K562 (cell line): Measurements from ENCODE around the gene CENPN.

Experiments
- CTCF ChIP-seq, 3 experiments: IDR thresholded peaks in 2 of 3; conservative IDR thresholded peaks in 1 of 3; 2 replicates each; pipeline ENCODE4 v1.5.1; 2011 to 2012; ENCODE audit warnings: low read length in 3 of 3, mild to moderate bottlenecking in 3 of 3, control low read depth in 2 of 3, improper control_type of control experiment in 1 of 3, inconsistent platforms in 1 of 3, low read depth in 1 of 3, mixed read lengths in 1 of 3, moderate library complexity in 1 of 3; ENCODE audit not compliant: insufficient read depth in 2 of 3
- DPF2 ChIP-seq: fragments of 450-650 bp; IDR thresholded peaks from 2 replicates; pipeline ENCODE4 v1.6.1; 2016
- GABPA ChIP-seq: fragments of 200-800 bp; sonication (Bioruptor generic); conservative IDR thresholded peaks from 2 replicates; pipeline ENCODE4 v1.6.1; 2016; ENCODE audit warnings: low read depth, missing genetic modification characterization, missing compliant biosample characterization
- HMGXB4 ChIP-seq: sonication (generic); formaldehyde crosslinking; IDR thresholded peaks from 2 replicates; pipeline ENCODE4 v1.8.1; 2023; ENCODE audit warnings: mild to moderate bottlenecking, missing genetic modification reagents
- KAT7 ChIP-seq: sonication (generic); formaldehyde crosslinking; IDR thresholded peaks from 2 replicates; pipeline ENCODE4 v1.8.0; 2022; ENCODE audit warnings: missing genetic modification reagents, mild to moderate bottlenecking, borderline replicate concordance
- PHF8 ChIP-seq: fragments of 200-600 bp; sonication (generic); IDR thresholded peaks from 2 replicates; pipeline ENCODE4 v1.6.1; 2012; ENCODE audit warnings: mixed run types, mild to moderate bottlenecking, inconsistent platforms, low read length, moderate library complexity, borderline replicate concordance
- POLR2AphosphoS2 ChIP-seq: IDR thresholded peaks from 2 replicates; pipeline ENCODE4 v1.6.1; 2012; ENCODE audit warnings: low read length, improper control_type of control experiment
- SMARCC2 ChIP-seq: fragments of 450-650 bp; IDR thresholded peaks from 2 replicates; pipeline ENCODE4 v1.6.1; 2017; ENCODE audit warnings: antibody characterized with exemption, moderate library complexity, mild to moderate bottlenecking, low read depth
- SREBF2 ChIP-seq: sonication (generic); formaldehyde crosslinking; IDR thresholded peaks from 2 replicates; pipeline ENCODE4 v1.4.0; 2020; ENCODE audit warnings: mild to moderate bottlenecking, missing genetic modification reagents
- TRIM28 ChIP-seq: fragments of 450-650 bp; IDR thresholded peaks from 2 replicates; pipeline ENCODE4 v1.6.1; 2017
- YY1 ChIP-seq, 3 experiments: IDR thresholded peaks; 2 replicates each; pipeline ENCODE4 v1.6.1; 2011; ENCODE audit warnings: low read length in 2 of 3, mild to moderate bottlenecking in 2 of 3, moderate library complexity in 2 of 3, borderline replicate concordance in 1 of 3, control low read depth in 1 of 3, low read depth in 1 of 3; ENCODE audit not compliant: insufficient read depth in 3 of 3, insufficient replicate concordance in 2 of 3, control insufficient read depth in 1 of 3, insufficient read length in 1 of 3; ENCODE audit errors: extremely low read depth in 1 of 3
- ZBTB40 ChIP-seq, 2 experiments: fragments of 450-650 bp in 1 of 2; sonication (generic) in 1 of 2; formaldehyde crosslinking in 1 of 2; IDR thresholded peaks; 2 replicates each; pipeline versions ENCODE4 v1.7.1 to v1.9.0; 2016 to 2022; ENCODE audit warnings: inconsistent platforms in 1 of 2, mild to moderate bottlenecking in 1 of 2, missing genetic modification reagents in 1 of 2
- ZC3H4 ChIP-seq: sonication (generic); formaldehyde crosslinking; IDR thresholded peaks from 2 replicates; pipeline ENCODE4 v1.9.0; 2021; ENCODE audit warnings: missing genetic modification reagents, borderline replicate concordance
- ZFX ChIP-seq: sonication (generic); formaldehyde crosslinking; IDR thresholded peaks from 2 replicates; pipeline ENCODE4 v1.8.0; 2022; ENCODE audit warnings: mild to moderate bottlenecking, missing genetic modification reagents, moderate library complexity

- TF ChIP-seq ZFX (CRISPR knock-in tag): no peak
- TF ChIP-seq SMARCC2: no peak
- peak; percentile 51 to 70 (median 68) for TF ChIP-seq CTCF (IDR thresholded peaks at IDR 0.05 in 2 of 3, conservative IDR thresholded peaks at IDR 0.05 in 1 of 3; ENCODE audit: insufficient read depth in 2 of 3, low read depth in 1 of 3, low read length in 3 of 3)
- TF ChIP-seq KAT7 (CRISPR knock-in tag): no peak
- TF ChIP-seq HMGXB4 (CRISPR knock-in tag): no peak
- no peak for TF ChIP-seq GABPA (tag)
- no peak for TF ChIP-seq YY1 (IDR thresholded peaks at IDR 0.05; ENCODE audit: borderline replicate concordance in 1 of 3, control insufficient read depth in 1 of 3, extremely low read depth in 1 of 3, insufficient read depth in 3 of 3, insufficient read length in 1 of 3, insufficient replicate concordance in 2 of 3, low read depth in 1 of 3, low read length in 2 of 3)
- TF ChIP-seq PHF8: no peak
- TF ChIP-seq TRIM28: no peak
- no peak for TF ChIP-seq ZC3H4 (CRISPR knock-in tag)
- TF ChIP-seq POLR2AphosphoS2: no peak
- TF ChIP-seq SREBF2 (CRISPR knock-in tag): no peak
- TF ChIP-seq ZBTB40 (IDR thresholded peaks at IDR 0.05): no peak
- no peak for TF ChIP-seq ZBTB40 (CRISPR knock-in tag; IDR thresholded peaks at IDR 0.05)
- TF ChIP-seq DPF2: no peak
Measured at GRCh38 chr16:80974649-80975376, 32.2 kb upstream of the CENPN start.
